ENCODE measurements around the gene ITPK1.
"Not testable (repeated sequence)": the region's sequence is repeated elsewhere in the genome, so short reads cannot be mapped to it uniquely, and the experiment has no call there.

DNA sequence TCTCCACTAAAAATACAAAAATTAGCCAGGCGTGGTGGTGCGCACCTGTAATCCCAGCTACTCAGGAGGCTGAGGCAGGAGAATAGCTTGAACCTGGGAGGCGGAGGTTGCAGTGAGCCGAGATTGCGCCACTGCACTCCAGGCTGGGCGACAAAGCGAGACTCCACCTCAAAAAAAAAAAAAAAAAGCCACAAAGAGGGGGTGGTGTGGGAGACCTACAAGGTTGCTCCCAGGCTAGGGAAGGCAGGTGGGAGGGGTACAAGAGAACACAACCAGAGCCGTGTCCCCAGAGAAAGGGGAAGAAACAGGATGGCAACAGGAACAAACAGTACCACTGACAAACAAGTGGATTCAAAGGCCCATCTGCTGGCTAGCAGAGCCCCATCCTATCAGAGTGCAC lies 4.2 kb downstream of the ITPK1 start:
- not testable (repeated sequence) for TF ChIP-seq GABPA (IDR thresholded peaks at IDR 0.05; ENCODE audit: low read depth); POLR2AphosphoS5 (IDR thresholded peaks at IDR 0.05; ENCODE audit: low read depth, low read length); JUND (IDR thresholded peaks at IDR 0.05); MEF2A (IDR thresholded peaks at IDR 0.05; ENCODE audit: borderline replicate concordance, low read depth); TEAD4 (IDR thresholded peaks at IDR 0.05; ENCODE audit: borderline replicate concordance, insufficient read depth)
- TF ChIP-seq, protein P1, sequence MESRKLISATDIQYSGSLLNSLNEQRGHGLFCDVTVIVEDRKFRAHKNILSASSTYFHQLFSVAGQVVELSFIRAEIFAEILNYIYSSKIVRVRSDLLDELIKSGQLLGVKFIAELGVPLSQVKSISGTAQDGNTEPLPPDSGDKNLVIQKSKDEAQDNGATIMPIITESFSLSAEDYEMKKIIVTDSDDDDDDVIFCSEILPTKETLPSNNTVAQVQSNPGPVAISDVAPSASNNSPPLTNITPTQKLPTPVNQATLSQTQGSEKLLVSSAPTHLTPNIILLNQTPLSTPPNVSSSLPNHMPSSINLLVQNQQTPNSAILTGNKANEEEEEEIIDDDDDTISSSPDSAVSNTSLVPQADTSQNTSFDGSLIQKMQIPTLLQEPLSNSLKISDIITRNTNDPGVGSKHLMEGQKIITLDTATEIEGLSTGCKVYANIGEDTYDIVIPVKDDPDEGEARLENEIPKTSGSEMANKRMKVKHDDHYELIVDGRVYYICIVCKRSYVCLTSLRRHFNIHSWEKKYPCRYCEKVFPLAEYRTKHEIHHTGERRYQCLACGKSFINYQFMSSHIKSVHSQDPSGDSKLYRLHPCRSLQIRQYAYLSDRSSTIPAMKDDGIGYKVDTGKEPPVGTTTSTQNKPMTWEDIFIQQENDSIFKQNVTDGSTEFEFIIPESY (IDR thresholded peaks at IDR 0.05; ENCODE audit: borderline replicate concordance, low read depth): not testable (repeated sequence)
- TF ChIP-seq, protein P2, sequence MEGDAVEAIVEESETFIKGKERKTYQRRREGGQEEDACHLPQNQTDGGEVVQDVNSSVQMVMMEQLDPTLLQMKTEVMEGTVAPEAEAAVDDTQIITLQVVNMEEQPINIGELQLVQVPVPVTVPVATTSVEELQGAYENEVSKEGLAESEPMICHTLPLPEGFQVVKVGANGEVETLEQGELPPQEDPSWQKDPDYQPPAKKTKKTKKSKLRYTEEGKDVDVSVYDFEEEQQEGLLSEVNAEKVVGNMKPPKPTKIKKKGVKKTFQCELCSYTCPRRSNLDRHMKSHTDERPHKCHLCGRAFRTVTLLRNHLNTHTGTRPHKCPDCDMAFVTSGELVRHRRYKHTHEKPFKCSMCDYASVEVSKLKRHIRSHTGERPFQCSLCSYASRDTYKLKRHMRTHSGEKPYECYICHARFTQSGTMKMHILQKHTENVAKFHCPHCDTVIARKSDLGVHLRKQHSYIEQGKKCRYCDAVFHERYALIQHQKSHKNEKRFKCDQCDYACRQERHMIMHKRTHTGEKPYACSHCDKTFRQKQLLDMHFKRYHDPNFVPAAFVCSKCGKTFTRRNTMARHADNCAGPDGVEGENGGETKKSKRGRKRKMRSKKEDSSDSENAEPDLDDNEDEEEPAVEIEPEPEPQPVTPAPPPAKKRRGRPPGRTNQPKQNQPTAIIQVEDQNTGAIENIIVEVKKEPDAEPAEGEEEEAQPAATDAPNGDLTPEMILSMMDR (IDR thresholded peaks at IDR 0.05): not testable (repeated sequence)
- TF ChIP-seq, protein P3, sequence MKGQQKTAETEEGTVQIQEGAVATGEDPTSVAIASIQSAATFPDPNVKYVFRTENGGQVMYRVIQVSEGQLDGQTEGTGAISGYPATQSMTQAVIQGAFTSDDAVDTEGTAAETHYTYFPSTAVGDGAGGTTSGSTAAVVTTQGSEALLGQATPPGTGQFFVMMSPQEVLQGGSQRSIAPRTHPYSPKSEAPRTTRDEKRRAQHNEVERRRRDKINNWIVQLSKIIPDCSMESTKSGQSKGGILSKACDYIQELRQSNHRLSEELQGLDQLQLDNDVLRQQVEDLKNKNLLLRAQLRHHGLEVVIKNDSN (IDR thresholded peaks at IDR 0.05; ENCODE audit: borderline replicate concordance, low read depth): not testable (repeated sequence)
- TF ChIP-seq, protein P4, sequence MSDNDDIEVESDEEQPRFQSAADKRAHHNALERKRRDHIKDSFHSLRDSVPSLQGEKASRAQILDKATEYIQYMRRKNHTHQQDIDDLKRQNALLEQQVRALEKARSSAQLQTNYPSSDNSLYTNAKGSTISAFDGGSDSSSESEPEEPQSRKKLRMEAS (IDR thresholded peaks at IDR 0.05; ENCODE audit: low read depth): not testable (repeated sequence)

Data from SK-N-SH (cell line).